ENCODE measurements around the gene GABARAP. TPM values are rescaled to one million over a fixed set of nuclear protein-coding genes. Genes with fewer than 3 reads are reported as not detected.

The GABARAP gene
- total and polyA plus RNA-seq, 2 of the 13 experiments (the other 11 are each of a cell fraction or from before 2014, with no cell fraction given) = 161 to 310 TPM

- TF ChIP-seq ZNF619 (CRISPR knock-in tag; IDR thresholded peaks at IDR 0.05) = no peak
- no peak for TF ChIP-seq NR3C1 (CRISPR knock-in tag; IDR thresholded peaks at IDR 0.05)
- TF ChIP-seq ZNF747 (CRISPR knock-in tag; IDR thresholded peaks at IDR 0.05; ENCODE audit: borderline replicate concordance) = peak; percentile 82
- 0 out of 2 replicates have a peak, but pooled peaks have one; percentile 38 for TF ChIP-seq KMT2B (CRISPR knock-in tag; IDR thresholded peaks at IDR 0.05)
- TF ChIP-seq, protein P1, sequence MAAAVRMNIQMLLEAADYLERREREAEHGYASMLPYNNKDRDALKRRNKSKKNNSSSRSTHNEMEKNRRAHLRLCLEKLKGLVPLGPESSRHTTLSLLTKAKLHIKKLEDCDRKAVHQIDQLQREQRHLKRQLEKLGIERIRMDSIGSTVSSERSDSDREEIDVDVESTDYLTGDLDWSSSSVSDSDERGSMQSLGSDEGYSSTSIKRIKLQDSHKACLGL (CRISPR knock-in tag; IDR thresholded peaks at IDR 0.05) = peak; percentile 63; the same call in 1 of the 2 replicates
- TF ChIP-seq, protein P2, sequence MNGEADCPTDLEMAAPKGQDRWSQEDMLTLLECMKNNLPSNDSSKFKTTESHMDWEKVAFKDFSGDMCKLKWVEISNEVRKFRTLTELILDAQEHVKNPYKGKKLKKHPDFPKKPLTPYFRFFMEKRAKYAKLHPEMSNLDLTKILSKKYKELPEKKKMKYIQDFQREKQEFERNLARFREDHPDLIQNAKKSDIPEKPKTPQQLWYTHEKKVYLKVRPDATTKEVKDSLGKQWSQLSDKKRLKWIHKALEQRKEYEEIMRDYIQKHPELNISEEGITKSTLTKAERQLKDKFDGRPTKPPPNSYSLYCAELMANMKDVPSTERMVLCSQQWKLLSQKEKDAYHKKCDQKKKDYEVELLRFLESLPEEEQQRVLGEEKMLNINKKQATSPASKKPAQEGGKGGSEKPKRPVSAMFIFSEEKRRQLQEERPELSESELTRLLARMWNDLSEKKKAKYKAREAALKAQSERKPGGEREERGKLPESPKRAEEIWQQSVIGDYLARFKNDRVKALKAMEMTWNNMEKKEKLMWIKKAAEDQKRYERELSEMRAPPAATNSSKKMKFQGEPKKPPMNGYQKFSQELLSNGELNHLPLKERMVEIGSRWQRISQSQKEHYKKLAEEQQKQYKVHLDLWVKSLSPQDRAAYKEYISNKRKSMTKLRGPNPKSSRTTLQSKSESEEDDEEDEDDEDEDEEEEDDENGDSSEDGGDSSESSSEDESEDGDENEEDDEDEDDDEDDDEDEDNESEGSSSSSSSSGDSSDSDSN (CRISPR knock-in tag; IDR thresholded peaks at IDR 0.05) = peak; percentile 61
- peak; percentile 76; the same call in 1 of the 2 replicates for TF ChIP-seq NRL (CRISPR knock-in tag; IDR thresholded peaks at IDR 0.05; ENCODE audit: borderline replicate concordance)
- 0 out of 2 replicates have a peak, but pooled peaks have one; percentile 71 for TF ChIP-seq HES4 (CRISPR knock-in tag; IDR thresholded peaks at IDR 0.05; ENCODE audit: borderline replicate concordance)
- peak; percentile 73; the same call in 1 of the 2 replicates for TF ChIP-seq ZNF274 (CRISPR knock-in tag; IDR thresholded peaks at IDR 0.05)
- TF ChIP-seq ZNF546 (CRISPR knock-in tag; conservative IDR thresholded peaks at IDR 0.05) = 0 out of 2 replicates have a peak, but pooled peaks have one; percentile 66
- TF ChIP-seq GMEB2 (CRISPR knock-in tag; IDR thresholded peaks at IDR 0.05; ENCODE audit: low read depth) = 0 out of 2 replicates have a peak, but pooled peaks have one; percentile 46
- TF ChIP-seq, protein P3, sequence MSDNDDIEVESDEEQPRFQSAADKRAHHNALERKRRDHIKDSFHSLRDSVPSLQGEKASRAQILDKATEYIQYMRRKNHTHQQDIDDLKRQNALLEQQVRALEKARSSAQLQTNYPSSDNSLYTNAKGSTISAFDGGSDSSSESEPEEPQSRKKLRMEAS (IDR thresholded peaks at IDR 0.05) = peak; percentile 44
- TF ChIP-seq, protein P4, sequence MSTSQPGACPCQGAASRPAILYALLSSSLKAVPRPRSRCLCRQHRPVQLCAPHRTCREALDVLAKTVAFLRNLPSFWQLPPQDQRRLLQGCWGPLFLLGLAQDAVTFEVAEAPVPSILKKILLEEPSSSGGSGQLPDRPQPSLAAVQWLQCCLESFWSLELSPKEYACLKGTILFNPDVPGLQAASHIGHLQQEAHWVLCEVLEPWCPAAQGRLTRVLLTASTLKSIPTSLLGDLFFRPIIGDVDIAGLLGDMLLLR (CRISPR knock-in tag; IDR thresholded peaks at IDR 0.05) = peak; percentile 45; the same call in 1 of the 2 replicates
- TF ChIP-seq ZNF564 (CRISPR knock-in tag; IDR thresholded peaks at IDR 0.05) = peak; percentile 44; the same call in 1 of the 2 replicates
- TF ChIP-seq, protein P5, sequence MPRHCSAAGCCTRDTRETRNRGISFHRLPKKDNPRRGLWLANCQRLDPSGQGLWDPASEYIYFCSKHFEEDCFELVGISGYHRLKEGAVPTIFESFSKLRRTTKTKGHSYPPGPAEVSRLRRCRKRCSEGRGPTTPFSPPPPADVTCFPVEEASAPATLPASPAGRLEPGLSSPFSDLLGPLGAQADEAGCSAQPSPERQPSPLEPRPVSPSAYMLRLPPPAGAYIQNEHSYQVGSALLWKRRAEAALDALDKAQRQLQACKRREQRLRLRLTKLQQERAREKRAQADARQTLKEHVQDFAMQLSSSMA (CRISPR knock-in tag; IDR thresholded peaks at IDR 0.05) = no peak
- TF ChIP-seq MED8 (CRISPR knock-in tag; IDR thresholded peaks at IDR 0.05; ENCODE audit: insufficient replicate concordance) = peak; percentile 39
- TF ChIP-seq ZNF768 (CRISPR knock-in tag; IDR thresholded peaks at IDR 0.05) = peak; percentile 9; the same call in 1 of the 2 replicates
- peak; percentile 10; the same call in 1 of the 2 replicates for TF ChIP-seq ZNF569 (CRISPR knock-in tag; IDR thresholded peaks at IDR 0.05; ENCODE audit: borderline replicate concordance)
- TF ChIP-seq ZNF790 (CRISPR knock-in tag; IDR thresholded peaks at IDR 0.05; ENCODE audit: borderline replicate concordance) = 0 out of 2 replicates have a peak, but pooled peaks have one; percentile 74
- TF ChIP-seq HMGA1 (CRISPR knock-in tag; conservative IDR thresholded peaks at IDR 0.05) = no peak
These were observed at the start of gene GABARAP (continued) for GRCh38 chr17:7241783-7242716.
